HG03565 (cell line): Measurements from ENCODE around the gene TM4SF20.

ENCODE experiments used
- ATAC-seq: cut with Tn5 transposase; IDR thresholded peaks from one replicate; pipeline ENCODE4 v1.9.1; 2021; ENCODE audit warnings: mild to moderate bottlenecking, moderate library complexity; ENCODE audit not compliant: unreplicated experiment

The TM4SF20 gene

DNA sequence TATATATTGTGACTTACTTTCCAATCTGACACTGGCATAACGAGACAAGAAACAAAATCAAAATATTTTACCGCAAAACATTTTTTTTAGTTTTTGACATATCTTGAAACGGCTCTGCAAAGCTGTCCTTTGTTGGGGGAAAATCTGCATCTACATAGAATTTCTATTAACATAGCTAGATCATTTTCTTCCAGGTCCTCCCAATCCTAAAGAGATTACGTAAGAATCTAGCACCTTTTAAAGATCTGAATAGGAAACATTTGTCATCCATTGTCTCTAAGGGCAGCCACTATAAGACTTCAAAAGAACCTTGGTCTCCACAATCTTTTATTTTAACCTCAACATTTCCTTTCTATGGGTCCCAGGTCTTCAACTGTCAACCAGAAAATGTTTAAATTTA is 55.3 kb downstream of the TM4SF20 start:
- ATAC-seq, result no peak

GRCh38 chr2:227322530-227323205 is 56.4 kb downstream of the TM4SF20 start:
- no peak for ATAC-seq

GRCh38 chr2:227320305-227321094 is 58.6 kb downstream of the TM4SF20 start:
- no peak for ATAC-seq

GRCh38 chr2:227317834-227318233 is 61.3 kb downstream of the TM4SF20 start:
- ATAC-seq, result no peak

DNA sequence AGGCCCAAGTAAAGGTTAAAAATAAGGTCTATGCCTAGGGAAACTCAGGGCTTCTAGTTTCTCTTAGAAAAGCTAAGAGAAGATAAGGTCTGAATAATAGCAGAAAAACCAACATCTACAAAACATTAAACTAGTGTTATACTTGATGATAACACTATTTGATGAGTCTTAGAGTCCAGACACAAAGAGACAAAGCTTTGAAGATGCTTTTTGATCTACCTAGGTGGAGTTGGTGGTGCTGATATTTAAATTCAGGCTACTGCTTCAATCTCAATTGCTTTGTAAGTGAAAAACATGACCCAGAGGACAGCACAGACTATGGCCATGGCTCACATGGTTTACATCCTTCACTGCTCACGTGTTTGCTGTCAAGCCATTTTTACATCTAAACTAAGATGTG is 65.8 kb downstream of the TM4SF20 start:
- no peak for ATAC-seq

DNA sequence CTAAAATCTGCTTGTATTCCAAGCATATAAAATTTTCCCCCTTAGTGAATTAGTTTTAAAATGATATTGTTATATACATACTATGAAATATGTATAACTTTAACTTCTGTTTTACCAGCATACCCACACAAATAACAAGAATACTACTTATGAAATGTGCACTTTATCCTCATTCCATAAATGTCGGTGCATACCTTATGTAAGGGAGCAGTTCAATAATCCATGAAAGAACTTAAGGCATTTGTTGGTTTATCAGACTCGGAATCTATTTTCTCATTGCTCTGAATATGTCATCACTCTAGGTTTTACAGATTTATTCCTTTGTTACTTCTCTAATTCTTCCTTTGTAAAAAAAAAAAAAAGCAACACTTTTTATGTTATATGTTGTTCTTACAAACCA is 66.5 kb downstream of the TM4SF20 start:
- no peak for ATAC-seq
